GM19324 (cell line): ENCODE results near the gene COL4A5.
A peak's percentile ranks its signal among the peaks of the same experiment; 100 is the strongest.
"Not testable (repeated sequence)": the region's sequence is repeated elsewhere in the genome, so short reads cannot be mapped to it uniquely, and the experiment has no call there.

Experiments used
- ATAC-seq: cut with Tn5 transposase; IDR thresholded peaks from one replicate; pipeline ENCODE4 v1.9.1; 2021; ENCODE audit warnings: mild to moderate bottlenecking, moderate library complexity; ENCODE audit not compliant: unreplicated experiment, low FRiP score

The COL4A5 gene

DNA sequence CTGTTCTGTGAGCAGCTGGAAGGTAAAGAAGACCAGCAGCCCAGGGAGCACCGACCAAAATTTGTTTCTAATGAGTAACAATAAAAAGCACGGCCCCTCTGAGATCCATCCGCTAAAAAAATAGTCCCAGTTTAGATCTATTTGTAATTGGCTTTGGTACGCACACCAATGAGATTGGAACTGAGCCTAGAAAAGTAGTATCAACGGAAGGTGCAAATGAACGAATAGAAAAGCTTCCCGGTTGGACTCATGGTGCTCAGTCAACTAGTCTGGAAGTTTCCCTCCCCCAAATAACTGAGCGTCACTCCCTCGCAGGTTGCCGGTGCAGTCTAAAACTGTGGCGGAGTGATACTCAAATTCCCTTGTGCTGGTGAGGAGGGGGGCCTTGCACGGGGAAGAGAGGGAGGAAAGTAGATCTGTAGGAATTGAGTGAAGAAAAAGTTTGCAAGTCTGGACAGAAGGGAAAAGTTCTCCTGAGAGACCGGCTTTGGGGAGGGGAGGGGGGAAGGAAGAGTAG is at the start of gene COL4A5:
TSS of gene COL4A5 (plus strand) at position 413 of the 517 bp plus-strand sequence. CDS start 288 bp downstream, outside the sequence.
- no peak for ATAC-seq

DNA sequence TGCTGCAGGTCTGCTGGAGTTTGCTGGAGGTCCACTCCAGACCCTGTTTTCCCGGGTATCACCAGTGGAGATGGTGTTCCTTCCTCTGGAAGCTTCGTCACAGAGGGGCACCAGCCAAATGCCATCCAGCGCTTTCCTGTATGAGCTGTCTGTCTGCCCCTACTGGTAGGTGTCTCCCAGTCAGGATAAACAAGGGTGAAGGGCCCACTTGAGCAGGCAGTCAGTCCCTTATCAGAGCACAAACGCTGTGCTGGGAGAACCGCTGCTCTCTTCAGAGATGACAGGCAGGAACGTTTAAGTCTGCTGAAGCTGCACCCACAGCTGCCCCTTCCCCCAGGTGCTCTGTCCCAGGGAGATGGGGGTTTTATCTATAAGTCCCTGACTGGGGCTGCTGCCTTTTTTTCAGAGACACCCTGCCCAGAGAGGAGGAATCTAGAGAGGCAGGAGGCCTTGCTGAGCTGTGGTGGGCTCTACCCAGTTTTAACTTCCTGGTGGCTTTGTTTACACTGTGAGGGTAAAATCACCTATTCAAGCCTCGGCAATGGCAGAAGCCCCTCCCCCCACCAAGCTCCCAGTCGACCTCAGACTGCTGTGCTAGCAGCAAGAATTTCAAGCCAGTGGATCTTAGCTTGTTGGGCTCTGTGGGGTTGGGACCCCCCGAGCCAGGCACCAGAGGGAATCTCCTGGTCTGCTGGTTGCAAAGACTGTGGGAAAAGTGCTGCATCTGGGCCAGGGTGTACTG is 48.5 kb upstream of the COL4A5 start:
- ATAC-seq = not testable (repeated sequence)

DNA sequence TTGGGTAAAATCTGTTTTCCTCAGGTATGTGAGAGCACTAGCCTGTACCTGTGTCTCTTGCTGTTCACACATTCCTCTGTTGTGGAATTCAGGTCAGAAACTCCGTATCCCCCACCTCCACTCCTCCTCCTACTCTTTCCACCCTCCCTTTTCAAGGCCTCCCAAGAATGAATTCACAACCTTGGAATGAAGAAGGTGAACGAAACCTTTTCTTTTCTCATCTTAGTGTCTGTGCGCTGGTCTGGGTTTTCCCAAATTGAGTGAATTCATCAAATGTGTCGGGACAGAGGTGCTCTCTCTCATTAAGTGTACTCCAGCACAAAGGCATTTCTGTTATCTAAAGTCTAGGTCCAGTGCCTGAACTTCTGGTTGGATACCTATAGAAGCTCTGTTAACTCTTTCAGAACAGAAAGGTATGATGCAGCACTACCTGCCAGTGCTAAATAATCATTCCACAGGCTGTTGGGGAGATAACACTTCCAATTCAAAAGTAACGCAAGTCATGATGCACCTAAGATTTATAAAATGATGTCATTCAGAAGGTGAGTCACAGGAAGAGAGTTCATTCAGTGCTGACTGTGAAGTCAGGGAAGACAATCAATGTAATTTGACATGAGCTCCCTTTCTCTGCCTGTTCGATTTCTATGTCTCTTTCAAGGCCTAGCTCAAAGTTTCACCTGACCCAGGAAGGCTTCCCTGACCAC is 43.3 kb upstream of the COL4A5 start:
- ATAC-seq = no peak

DNA sequence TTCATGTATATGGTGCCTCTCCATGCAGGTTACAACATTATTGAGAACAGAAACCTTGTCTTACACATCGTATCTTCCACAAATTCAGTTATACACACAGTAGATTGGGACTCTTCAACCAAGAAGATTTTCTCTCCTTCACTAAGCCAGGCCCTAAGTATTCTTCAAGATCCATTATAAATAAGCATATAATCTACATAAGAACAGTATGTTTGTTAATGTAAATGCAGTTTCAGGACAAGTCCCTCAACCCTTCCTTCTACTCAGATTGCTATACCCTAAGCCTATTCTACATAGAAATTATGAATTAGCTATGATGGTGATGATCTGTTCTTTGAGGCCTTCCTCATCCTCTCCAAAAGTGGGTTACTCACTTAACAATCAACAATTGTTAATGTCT is 42.7 kb upstream of the COL4A5 start:
- ATAC-seq = no peak

DNA sequence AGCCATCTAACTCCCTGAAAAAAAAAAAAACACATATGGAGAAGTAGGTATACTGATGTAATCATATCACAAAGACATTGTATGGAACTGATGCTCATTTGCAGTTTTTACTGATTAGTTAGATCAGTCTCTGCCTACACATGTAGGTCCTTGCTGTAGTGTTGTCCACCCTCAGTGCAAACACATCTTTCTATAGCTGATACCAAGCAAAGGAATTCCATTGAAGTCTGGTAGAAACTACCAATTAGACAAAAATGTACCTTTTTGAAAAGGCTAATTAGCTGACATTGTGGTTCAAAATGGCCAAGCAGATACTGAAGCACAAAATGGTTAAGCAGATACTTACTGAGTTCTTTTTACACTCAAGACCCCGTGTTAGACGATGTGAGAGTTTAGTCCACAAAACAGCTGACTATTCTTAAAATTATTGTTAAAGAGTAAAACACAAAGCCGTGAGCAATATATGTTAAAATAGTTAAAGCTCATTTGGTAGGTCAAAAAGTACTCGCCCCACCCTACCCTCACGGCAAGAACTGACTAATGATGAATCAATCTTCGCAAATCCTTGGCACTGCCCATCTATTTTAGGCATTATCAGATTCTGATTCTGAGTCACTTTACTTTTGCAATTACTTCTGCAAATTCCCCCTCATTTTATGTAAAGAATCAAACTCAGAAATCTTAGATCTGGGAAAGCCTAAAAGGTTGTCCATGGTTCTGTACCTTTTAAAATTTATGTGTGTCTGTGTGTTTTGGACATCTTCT is 41.8 kb upstream of the COL4A5 start:
- ATAC-seq = no peak

DNA sequence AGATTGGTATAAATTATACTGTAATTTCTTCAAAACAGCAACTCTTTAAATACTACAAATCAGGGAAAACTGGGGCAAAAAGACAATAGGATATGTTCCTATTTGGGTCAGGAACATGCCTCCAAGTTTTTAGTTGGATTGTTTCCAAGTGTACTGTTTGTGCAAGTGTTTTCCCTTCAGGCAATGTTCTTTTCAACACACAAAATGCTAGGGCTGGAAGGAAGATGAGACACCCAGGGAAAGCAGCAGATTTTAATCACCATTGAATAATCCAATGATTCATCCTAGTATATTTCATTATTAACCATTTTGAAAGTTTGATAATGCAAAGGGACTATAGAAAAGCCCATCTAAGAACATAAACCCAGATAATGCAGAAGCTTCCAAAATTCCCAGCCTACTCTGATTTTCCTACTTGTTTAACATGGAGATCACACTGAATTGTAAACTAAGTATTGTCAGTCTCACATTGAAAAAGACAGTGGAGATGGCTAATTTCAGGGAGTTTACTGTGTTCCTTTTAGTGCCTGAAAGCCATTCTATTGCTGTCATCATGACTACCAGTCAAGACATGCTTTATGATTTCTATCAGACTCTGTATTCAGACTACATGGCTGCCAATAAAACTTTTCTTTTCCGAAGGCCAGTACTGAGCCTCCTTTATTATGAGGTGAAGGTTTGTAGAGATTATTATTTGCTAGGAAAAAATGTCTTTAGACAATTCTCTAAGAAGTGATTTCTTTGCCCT is 40.0 kb upstream of the COL4A5 start:
- ATAC-seq = no peak

DNA sequence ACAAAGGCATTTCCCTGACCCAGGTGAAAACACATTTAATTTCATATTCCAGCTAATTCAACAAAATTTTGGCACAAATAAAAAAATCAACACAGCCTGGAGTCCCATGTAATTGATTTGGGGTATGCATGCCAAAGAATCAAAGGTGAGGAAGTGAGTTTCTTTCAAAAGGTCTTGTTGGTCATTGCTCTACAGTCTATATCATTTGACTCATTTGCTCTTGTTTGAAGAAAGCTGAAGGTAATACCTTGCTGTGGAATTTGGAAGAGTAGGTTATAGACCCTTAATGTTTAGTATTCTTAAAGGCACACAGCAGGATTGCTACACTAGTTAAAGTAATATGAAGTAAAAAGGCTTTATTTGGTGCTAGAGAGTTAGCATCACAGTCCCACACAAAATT is 26.9 kb upstream of the COL4A5 start:
- ATAC-seq = no peak

DNA sequence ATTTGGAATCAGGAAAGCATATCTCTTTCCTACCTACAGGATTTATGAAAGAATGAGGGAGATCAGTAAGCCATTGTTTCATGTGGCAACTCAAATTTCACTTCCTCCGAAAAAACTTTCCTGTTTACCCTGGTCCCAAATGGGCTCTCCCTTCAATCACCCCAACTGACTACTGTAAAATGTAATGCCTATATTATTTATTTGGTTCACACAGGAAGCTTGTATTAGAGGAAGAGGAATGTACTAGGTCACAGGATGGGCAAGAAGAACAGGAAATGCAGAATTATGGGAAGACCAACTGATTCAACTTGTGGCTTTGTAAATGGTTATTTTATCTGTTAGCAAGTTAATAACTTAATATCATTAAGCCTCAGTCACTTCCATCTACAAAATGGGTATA is 24.5 kb upstream of the COL4A5 start:
- ATAC-seq = no peak

DNA sequence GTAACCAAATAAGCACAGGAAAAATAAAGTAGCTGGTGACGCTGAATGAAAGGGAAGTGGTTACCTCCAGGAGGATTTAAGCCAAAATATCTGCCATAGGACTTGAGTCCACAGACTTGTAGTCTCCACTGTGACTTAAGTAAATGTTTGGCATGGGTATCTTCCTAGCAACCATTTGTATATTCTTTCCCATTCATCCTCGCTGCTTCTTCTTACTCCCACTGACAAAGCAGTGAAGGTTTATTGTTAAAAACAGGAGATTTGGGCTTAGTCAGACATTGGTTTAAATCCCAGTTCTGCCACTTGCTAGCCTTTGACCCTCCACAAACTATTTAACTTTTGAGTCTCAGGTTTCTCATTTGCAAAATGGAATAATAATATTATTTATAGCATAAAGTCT is 23.7 kb upstream of the COL4A5 start:
- ATAC-seq = no peak

DNA sequence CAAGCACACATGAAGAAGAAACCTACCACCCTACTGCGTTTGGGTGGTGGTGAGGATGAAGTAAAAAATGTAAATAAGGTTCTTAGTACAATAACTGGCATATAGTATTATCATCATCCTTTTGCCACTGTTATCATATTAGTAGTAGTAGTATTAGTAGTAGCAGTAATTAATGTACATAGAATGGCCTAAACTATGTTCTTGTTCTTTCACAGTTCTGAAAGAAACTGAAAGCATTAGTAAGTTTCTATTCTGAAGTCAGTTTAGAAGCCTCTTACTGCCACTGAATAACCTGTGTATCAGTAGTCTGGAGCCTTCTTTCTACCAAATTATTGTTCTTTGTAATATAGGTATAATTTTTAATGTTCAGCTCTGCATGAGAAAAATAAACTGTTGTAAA is 22.4 kb upstream of the COL4A5 start:
- ATAC-seq = peak; percentile 79

DNA sequence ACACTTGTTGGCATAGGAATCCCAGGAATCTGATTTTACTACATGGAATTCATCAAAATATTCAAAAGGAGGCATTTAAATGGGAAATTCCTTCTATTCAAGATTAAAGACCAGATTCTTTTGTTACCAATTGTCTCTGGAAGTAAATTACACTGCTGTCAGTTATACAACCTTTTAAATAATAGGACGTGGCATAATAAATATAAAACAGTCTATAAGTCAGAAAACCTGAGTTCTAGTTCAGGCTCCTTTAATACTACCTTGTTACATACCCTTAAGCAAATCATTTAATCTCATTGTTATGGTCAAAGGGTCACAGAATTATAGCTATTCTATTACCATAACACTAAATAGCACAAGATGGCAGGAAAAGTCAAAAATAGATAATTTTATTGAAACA is 20.2 kb upstream of the COL4A5 start:
- no peak for ATAC-seq

DNA sequence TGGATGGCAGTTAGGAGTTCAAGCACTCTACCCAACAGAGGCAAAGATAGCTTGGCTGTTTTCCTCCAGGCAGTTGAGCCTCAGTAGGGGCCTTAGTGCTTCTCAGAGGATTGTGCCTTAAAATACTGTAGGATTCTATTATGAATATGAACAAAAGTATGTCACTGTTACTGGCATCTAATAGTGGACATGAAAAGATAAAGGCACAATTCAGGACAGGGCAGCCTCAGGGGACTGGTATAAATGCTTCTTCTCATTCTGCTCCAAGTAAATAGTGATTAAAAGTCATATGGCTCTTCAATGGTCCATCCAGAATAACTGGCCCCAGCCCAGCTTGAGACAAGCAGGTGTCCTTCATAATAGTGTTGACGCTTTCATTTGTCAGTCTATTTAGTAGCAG is 19.2 kb upstream of the COL4A5 start:
- ATAC-seq = no peak

DNA sequence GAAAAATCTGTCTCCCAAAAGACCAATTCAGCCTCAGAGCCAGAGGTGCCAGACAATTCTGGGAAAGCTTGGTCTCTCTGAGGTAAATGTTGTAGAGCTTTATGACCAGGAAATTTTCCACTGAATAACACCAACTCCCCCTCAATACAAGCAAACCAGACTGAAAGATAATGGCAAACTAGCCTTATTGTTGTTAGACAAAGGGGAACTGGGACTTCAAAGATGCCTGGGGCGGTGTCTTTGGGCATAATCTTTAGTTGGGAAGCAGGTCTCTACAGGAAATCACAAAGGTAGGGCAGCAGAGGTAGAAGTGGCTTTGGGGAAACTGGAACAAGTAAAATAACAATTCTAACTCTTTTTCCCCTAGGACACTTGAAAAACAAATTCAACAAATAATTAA is 13.4 kb upstream of the COL4A5 start:
- ATAC-seq = no peak

DNA sequence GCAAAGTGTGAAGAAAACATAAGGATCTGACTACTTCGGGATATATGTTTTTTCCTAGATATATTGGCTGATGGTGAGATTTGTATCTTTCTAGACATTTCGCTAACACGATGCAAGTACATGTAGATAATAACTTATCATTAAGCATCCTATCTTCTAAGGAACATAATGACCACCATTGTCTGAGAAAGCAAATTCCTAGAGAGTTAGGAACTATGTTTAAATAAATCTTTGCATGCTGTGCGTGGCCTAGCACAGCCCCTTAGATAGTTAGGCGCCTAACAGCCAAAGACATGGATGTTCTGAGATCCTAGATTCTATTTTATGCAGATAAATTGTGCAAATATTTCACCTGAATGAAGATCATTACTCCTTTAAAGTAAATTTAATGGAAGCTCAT is 4.4 kb upstream of the COL4A5 start:
- no peak for ATAC-seq

DNA sequence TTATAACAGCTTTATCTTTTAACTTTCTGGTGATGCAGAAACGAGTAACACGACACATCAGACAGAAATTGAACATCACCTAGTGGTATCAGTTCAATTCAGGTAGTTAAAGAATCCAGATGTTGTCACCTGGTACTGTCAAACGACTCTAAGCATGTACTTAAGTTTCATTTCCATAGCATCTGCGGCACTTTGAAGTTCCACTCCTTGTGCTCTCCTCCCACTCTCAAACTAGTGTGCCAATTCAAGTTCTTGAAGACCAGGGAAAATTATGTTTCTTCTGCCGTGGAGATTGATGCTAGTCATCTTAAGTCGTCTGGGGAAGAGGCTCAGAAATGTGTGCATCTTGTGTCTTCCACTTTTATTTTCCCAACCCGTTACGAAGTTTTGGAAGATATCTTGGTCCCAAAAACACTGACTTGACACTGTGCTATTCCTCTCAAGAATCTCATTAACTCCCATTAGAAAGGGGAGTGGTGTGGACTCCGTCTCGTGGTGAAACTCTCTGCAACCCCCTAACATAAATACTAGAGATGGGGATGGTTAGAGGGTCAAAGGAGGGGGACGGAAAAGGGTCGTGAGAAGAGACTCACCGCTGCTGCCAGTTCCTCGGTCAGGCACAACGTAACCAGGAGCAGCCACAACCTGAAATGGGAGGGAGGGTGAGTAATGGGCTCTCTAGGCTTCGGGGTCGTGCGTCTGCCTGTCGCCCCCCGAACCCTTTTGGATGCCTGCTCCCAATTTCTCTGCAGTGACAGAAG is 2.1 kb upstream of the COL4A5 start:
- ATAC-seq = no peak

DNA sequence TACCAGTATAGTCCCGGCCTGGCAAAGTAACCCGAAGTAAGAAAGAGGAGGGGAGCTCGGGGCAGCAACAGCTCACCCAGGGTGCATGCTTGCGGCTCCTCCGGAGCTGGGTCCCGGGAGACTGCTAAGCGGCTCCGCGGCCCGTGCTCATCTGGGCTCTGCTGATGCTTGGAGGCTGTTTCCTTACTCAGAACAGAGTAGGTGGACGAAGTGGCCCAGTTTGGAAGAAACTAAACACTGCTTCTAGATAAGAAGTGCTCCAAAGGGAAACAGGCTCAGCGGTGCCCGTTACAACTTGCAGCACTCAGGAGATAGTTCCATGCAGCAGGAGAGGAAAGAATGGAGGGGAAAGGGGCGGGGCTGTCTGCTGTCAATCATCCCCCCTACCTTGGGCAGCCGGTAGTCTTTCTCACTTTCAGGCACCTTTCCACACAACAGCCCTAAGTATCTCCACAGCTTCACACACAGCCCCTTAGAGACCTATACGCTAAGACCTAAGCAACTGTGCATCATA is 1.5 kb upstream of the COL4A5 start, which contains the start of gene COL4A6:
TSS of gene COL4A6 (minus strand) at position 313 of the 514 bp plus-strand sequence. CDS start at position 87, 226 bp downstream.
- ATAC-seq = no peak

DNA sequence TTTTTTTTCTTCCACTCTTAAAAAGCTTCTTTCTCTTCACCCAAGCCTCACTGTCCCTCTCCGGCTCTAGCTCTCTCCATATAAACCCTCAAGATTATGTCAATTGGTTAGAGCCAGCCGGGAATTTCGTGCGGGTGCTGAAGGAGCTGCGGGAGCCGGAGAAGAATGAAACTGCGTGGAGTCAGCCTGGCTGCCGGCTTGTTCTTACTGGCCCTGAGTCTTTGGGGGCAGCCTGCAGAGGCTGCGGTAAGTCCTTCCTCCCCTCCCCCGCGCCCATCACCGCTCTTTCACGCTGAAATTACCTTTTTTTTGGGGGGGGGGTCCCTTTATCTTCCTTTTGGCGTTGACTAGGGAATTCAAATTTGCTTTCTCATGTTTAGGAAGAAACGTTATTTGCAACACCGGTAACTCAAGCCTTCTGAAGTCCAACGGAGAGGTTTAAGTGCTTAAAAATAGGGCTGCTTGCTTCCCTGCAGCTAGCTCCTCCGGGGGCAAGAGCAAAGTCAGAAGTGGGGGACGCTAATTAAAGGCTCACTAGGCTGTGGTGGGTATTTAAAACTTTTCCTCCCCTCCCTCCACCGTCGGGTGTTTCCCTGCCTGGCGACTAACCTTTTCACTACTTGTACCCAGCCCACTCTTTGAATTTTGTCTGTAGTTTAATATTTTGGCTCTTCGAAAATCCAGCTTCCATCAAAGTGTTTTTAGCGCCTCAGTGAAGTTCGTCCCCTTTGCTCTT is 491 bp downstream of the COL4A5 start:
- ATAC-seq = no peak

DNA sequence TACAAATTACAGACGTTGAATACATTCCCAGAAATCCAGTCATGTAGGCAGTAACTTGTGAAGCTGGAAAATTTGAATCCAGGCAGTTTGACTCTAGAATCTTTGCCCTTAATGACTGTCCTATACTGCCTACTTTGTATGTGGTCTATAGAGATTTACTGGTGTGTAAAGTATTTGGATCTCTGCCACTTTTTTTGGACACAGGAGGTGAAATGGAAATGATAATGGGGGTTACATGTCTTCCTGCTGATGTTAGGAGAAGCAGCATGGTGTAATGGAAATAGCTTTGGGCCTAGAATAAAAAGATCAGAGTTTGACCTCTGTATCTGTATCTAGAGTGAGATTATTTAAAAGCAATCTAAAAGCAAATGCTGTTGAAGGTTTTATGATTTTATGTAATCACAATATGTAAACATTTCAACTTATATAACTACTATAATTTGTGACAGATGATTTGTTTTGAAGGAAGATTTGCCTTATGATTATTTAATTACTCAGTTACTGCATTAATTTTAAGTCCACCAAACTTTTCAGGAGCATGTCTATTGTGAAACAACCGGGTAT is 3.3 kb downstream of the COL4A5 start:
- no peak for ATAC-seq
